SJCRH30 (cell line): ENCODE measurements around the gene OR52R1. TPM values are rescaled to one million over a fixed set of nuclear protein-coding genes. Genes with fewer than 3 reads are reported as not detected.
"Not testable (repeated sequence)": the region's sequence is repeated elsewhere in the genome, so short reads cannot be mapped to it uniquely, and the experiment has no call there.

Experiments used
- DNase-seq, 2 experiments: peaks; one replicate each; pipeline ENCODE4 v3.0.0-alpha.2; 2015 to 2020
- H3K27ac ChIP-seq: fragments of 250-450 bp; sonication (Bioruptor Pico); 2 replicates; pipeline ENCODE4 v1.5.1; 2020; ENCODE audit warnings: mild to moderate bottlenecking, moderate library complexity
- H3K27me3 ChIP-seq: fragments of 250-450 bp; sonication (Bioruptor Pico); 2 replicates; pipeline ENCODE4 v1.5.1; 2020; ENCODE audit warnings: mild to moderate bottlenecking, moderate library complexity
- H3K36me3 ChIP-seq: fragments of 250-450 bp; sonication (Bioruptor Pico); 2 replicates; pipeline ENCODE4 v1.5.1; 2020; ENCODE audit warnings: mild to moderate bottlenecking, moderate library complexity
- H3K4me1 ChIP-seq: fragments of 250-450 bp; sonication (Bioruptor Pico); 2 replicates; pipeline ENCODE4 v1.5.1; 2020; ENCODE audit warnings: mild to moderate bottlenecking, moderate library complexity
- H3K4me3 ChIP-seq: fragments of 250-450 bp; sonication (Bioruptor Pico); 2 replicates; pipeline ENCODE4 v1.5.1; 2020; ENCODE audit warnings: mild to moderate bottlenecking, moderate library complexity
- H3K9me3 ChIP-seq: fragments of 250-450 bp; sonication (Bioruptor Pico); replicated peaks from 2 replicates; pipeline ENCODE4 v1.5.1; 2020; ENCODE audit warnings: mild to moderate bottlenecking, moderate library complexity
- total RNA-seq: library from RNA; depleted of rRNA; stranded (reverse); fragments of >200 nt; shearing (Covaris generic); gene quantifications from 2 replicates; pipeline ENCODE4 v1.2.3, GENCODE V29; 2014; rRNA removed

The OR52R1 gene
- not detected in 2 replicates for total RNA-seq

DNA sequence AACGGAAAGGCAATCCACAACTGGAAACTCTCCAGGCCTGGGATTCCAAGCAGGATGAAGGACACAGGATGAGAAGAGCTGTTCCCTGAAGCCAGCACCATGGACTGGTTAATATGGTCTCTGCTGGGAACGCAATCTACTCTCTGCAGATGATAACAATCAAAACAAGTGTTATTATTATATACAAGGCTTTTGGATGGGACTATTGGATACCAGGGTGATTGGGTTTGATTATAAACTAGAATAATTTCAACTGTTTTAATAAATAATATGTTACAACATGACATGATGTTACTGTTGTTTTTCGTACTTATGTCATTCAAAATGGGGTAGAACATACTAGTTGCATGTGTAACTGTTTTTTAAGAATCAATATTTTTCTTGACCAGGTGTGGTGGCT is at the start of gene OR52R1:
Gene OR52R1, minus strand, starts transcription at position 101 of the 400 bp plus-strand sequence. Its CDS starts 0 bp downstream, at position 101.
- Histone ChIP-seq H3K27ac (no peak within 1 kb of the TSS), H3K9me3 (no peaks in the 10 kb centered on the region), H3K4me3 (no peak within 1 kb of the TSS), H3K36me3 (no peaks in the 10 kb centered on the region), H3K4me1 (no peaks in the 10 kb centered on the region), H3K27me3 (no peaks in the 10 kb centered on the region)
- no peak for DNase-seq

DNA sequence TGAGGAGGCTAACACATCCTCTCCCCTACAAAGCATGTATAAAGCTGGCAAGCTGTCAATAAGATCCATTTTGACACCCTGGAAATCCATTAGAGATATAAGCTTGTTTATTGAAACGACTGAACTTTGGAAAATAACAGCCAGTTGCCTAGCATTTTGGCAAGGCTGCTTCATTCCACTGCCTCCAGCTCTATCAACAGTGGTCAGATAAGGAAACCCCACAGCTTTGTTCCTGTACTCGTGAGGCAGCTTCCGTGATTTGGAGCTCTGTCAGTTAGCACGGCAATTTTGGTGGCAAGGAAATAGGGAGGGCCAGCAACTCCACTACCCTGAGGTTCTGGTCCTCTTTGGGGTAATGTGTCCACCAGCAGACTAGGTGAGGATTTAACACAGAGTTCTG is 46.9 kb upstream of the OR52R1 start:
- Histone ChIP-seq H3K9me3 (no peaks in the 10 kb centered on the region), H3K27me3 (no peaks in the 10 kb centered on the region), H3K4me1 (no peaks in the 10 kb centered on the region), H3K36me3 (no peaks in the 10 kb centered on the region), H3K4me3 (no peak overlapping the region), H3K27ac (no peak overlapping the region)
- DNase-seq, result no peak

DNA sequence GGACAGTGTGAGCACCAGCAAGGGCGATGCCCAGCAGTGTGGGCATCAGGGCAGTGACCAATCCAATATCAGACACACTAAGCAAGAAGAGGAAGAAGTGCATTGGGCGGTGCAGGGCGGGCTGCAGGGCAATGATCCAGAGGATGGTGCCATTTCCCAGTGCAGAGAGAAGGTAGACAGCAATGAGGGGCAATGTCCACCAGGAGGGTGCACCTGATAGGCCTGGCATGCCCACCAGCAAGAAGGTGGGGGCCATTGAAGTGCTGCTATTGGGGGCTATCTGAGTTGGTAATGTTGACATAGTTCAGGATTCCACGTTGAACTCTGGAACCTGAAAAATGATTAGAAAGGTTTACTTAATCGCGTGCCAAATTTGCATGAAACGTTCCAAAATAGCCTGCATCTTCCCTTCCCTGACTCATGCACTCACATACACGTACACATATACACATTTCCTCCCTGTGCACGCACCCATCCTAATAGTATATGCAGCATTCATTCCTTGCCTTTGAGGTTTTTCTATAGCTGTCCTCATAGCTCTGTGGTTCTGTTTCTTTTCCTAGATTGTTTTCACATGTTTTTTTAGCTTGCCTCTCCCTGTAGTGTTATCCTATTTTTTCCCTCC is 44.8 kb upstream of the OR52R1 start, which contains the start of gene OR51S1:
Gene OR51S1, minus strand, starts transcription at position 301 of the 625 bp plus-strand sequence. Its CDS starts 0 bp downstream, at position 301.
- H3K9me3 ChIP-seq, result no peaks in the 10 kb centered on the region
- H3K27ac ChIP-seq, result no peak within 1 kb of the TSS
- no peak for DNase-seq
- H3K27me3 ChIP-seq, result no peaks in the 10 kb centered on the region
- no peaks in the 10 kb centered on the region for H3K4me1 ChIP-seq
- no peak within 1 kb of the TSS for H3K4me3 ChIP-seq
- H3K36me3 ChIP-seq, result no peaks in the 10 kb centered on the region

DNA sequence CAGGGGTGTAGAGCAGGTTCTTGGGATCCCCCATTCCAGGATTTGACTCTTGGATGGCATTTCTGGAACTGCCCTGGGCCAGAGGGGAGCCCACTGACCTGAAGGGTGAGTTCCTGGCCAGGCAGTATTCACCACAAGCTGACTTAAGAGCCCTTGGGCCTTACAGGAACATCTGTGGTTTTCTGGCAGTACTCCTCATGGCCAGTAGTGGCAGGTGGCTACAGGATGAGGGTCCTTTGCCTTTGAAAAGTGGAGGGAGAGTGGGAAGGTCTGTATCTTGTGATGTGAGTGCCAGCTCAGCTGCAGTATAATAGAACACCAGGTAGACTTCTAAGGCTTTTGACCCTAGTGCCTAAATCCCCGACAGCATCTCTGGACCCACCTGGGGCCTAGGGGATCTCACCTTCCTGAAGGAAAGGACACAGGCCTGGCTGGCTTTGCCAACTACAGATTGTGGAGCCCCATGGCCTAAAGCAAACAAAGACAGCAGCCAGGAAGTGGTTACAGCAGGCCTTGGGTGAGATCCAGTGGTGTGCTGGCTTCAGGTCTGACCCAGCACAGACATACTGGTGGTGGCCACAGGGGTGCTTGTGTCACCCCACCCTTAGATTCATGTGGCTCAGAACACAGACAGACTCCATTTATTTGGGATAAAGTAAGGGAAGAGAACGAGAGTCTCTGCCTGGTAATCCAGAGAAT is 35.8 kb upstream of the OR52R1 start:
- no peak overlapping the region for H3K27ac ChIP-seq
- DNase-seq, result no peak
- H3K9me3 ChIP-seq, result no peaks in the 10 kb centered on the region
- no peaks in the 10 kb centered on the region for H3K4me1 ChIP-seq
- H3K27me3 ChIP-seq, result no peaks in the 10 kb centered on the region
- no peak overlapping the region for H3K4me3 ChIP-seq
- H3K36me3 ChIP-seq, result no peaks in the 10 kb centered on the region

DNA sequence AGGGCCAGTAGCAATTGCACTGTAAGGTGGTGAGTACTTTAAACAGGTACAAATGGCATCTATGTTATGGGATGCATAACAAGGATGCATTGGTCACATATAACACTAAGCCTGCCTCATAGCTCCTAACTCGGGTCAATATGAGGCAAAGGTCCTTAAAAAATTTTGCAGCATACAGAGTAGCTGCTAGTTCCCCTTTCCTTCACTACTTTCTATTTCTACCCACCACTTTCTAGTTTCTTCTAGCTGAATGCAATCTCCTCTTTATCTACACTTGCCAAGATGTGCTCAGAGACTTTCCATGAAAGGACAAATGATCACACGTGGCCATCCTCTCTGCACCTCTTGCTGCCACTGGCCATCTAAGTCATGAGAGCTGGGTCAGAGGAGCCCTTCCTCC is 26.7 kb upstream of the OR52R1 start:
- no peaks in the 10 kb centered on the region for H3K9me3 ChIP-seq
- H3K27me3 ChIP-seq, result no peaks in the 10 kb centered on the region
- DNase-seq, result no peak
- H3K27ac ChIP-seq, result no peak overlapping the region
- no peak overlapping the region for H3K4me3 ChIP-seq
- H3K36me3 ChIP-seq, result no peaks in the 10 kb centered on the region
- no peaks in the 10 kb centered on the region for H3K4me1 ChIP-seq

DNA sequence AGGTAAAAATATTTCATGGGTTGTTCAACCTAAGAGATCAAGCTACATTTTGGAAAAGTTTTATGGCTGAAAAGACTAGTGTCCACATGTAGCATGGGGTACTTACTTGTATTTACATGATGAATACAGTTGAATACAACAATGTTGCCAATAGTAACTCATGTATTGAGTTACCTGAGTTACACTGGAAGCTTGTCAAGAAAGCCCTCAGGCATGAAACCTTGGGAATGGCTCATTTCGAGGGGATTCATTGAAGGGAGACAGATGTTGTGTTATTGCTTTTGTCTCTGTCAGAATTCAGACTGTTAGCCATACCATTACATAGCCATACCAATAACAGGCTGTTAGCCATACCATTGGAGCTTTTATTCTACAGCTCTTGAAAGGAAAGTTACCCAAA is 26.2 kb upstream of the OR52R1 start:
- Histone ChIP-seq H3K4me3 (no peak overlapping the region), H3K9me3 (no peaks in the 10 kb centered on the region), H3K27ac (no peak overlapping the region), H3K36me3 (no peaks in the 10 kb centered on the region), H3K27me3 (no peaks in the 10 kb centered on the region), H3K4me1 (no peaks in the 10 kb centered on the region)
- no peak for DNase-seq

DNA sequence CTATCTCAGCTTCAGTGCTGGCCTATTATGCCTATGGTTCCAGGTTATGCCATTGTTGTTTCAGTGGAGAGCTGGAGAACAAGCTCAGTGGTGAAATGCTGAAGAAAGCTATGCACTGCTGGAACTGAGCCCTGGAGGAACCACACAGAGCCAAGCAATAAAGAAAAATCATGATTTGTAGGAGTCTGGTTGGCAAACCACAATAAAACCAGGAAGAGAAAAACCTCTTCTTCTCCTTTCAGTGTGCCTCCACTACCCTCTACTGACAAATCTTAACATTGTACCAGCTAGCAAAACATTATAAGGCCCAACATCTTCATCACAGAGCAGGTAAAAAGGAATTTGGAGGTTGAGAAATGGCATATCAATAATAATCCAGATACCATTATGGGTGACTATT is 22.2 kb upstream of the OR52R1 start:
- Histone ChIP-seq H3K27ac (no peak overlapping the region), H3K36me3 (no peaks in the 10 kb centered on the region), H3K9me3 (no peaks in the 10 kb centered on the region), H3K27me3 (no peaks in the 10 kb centered on the region), H3K4me3 (no peak overlapping the region), H3K4me1 (no peaks in the 10 kb centered on the region)
- DNase-seq, result peak in 1 of 2 experiments; percentile 22

DNA sequence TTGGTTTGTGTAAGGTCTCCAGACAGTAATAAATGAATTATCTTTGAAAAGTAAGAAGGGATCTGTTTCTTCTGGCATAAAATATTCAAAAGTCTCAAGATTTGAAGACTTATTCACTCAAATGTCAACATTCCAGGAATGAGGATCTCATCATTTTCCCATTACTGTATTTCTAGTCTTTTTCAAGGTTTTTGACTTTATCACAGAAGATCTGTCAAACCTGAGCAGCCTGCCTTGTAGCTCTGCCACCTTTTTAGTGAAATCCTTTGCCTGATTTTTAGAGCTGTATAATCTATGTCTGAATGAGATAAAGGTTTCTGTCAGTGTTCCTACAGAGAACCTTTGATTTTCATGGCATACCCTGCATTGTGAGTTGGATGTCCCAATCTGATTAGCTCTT is 21.0 kb upstream of the OR52R1 start:
- no peaks in the 10 kb centered on the region for H3K9me3 ChIP-seq

DNA sequence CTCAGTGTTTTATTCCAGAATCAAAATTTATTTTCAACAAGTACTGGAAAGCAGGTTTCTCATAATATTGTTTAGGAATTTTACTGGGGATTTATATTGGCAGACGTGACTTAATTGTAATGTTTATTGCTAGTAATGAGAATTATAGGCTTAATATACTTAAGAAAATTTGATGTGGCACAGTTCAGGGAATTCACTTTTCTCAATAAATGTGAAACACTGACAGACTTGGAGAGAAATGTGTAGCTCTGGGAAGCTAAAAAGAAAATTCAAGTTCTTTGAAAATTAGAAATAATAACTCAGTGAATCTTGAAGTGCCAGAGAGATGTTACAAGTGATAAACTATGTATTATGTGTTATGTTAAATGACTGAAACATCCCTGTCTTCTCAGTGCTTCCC is 16.8 kb upstream of the OR52R1 start, which contains the start of gene OR51F2:
Gene OR51F2, plus strand, starts transcription at position 301 of the 400 bp plus-strand sequence. CDS start 101 bp downstream, outside the sequence.
- Histone ChIP-seq H3K27ac (no peak within 1 kb of the TSS), H3K36me3 (no peaks in the 10 kb centered on the region), H3K4me3 (no peak within 1 kb of the TSS), H3K9me3 (no peaks in the 10 kb centered on the region), H3K27me3 (no peaks in the 10 kb centered on the region), H3K4me1 (no peaks in the 10 kb centered on the region)
- no peak for DNase-seq

More for the DNA sequence above, 21.0 kb upstream of the OR52R1 start:
- Histone ChIP-seq H3K4me3 (no peak overlapping the region), H3K27ac (no peak overlapping the region), H3K27me3 (no peaks in the 10 kb centered on the region), H3K36me3 (no peaks in the 10 kb centered on the region), H3K4me1 (no peaks in the 10 kb centered on the region)
- no peak for DNase-seq

DNA sequence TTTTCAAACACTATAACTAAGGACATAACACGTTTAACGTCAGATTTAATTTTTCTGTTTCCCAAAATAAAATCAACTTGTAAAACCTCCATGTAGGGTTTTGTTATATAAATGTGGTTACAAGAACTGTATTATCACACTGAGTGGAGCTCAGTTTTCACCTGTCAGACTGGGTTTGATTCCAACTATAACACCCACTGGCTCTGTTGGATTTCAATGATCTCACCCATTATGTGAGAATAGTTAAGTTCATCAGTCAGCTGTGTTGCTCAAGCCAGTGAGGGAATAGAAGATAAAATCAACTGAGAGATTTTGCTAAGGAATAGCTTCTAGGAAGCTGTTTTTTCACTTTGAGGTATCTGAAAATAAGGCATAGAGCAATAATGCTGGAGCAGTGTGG is 5.1 kb upstream of the OR52R1 start:
- DNase-seq, result no peak
- no peak overlapping the region for H3K27ac ChIP-seq
- H3K36me3 ChIP-seq, result no peaks in the 10 kb centered on the region
- H3K9me3 ChIP-seq, result no peaks in the 10 kb centered on the region
- no peak overlapping the region for H3K4me3 ChIP-seq
- no peaks in the 10 kb centered on the region for H3K4me1 ChIP-seq
- no peaks in the 10 kb centered on the region for H3K27me3 ChIP-seq

DNA sequence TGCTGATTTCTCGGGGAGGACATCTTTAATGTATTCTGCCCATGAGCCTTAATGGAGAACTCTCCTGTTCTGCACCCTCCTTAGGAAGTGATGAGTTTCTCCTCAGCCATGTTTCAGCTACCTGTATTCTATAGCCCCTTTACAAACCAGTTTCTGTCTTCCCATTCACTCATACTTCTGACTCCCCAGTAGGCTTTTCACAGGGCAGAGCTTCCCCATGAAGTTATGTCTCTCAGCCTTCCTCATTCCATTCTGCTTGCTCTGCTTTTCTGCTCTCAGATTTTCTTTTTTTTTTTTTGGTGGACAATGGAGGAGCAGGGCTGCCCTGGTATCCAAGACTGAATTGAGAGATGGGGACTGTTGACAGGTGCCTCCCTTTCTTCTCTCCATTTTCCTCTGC is 4.3 kb upstream of the OR52R1 start:
- Histone ChIP-seq H3K4me3 (no peak overlapping the region), H3K27me3 (no peaks in the 10 kb centered on the region), H3K36me3 (no peaks in the 10 kb centered on the region), H3K4me1 (no peaks in the 10 kb centered on the region), H3K27ac (no peak overlapping the region), H3K9me3 (no peaks in the 10 kb centered on the region)
- DNase-seq, result no peak

DNA sequence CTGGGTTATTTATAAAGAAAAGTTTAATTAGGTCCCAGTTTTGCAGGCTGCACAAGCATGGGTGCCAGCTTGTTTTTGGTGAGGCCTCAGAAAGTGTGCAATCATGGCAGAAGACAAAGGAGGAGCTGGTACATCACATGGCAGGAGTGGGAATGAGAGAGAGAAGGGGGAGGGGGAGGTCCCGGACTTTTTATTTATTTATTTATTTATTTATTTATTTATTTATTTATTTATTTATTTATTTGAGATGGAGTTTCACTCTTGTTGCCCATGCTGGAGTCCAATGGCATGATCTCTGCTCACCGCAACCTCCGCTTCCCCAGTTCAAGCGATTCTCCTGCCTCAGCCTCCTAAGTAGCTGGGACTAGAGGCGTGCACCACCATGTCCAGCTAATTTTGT is 2.9 kb downstream of the OR52R1 start:
- not testable (repeated sequence) for H3K4me1 ChIP-seq, H3K27me3 ChIP-seq, H3K4me3 ChIP-seq, H3K27ac ChIP-seq, DNase-seq, H3K9me3 ChIP-seq, H3K36me3 ChIP-seq

DNA sequence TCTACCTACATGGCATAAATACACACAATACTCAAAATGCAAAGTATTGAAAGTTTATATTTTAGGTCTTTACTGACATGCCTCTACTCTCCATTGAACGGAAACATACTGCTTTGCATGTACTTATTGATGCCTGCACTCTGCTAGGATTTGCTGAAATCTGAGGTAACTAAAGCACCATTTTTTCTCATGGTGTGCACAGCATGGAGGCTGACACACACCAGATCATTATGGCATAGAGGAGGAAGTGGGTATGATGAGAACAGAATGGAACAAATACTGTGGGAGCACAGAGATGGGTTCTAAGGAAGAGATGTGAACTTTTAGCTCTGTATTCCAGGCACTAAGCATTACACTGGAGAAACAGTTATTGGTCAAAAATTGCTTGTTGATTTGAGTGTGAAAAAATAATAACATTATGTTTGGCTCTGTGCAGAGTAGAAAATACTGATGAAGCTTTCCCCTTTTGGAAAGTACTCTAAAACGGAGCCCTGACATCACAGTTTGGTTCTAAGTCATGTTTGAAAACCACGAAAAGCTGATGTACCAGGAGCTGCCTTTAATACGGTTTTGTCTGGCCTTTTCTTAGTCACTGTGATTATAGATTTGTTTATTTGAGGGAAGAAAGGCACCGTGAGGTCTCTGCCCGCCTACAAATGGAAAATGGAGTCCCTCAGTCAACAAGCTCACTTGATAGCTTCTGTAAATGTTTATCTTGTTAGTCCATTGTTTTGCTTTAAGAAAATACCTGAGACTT is 5.6 kb downstream of the OR52R1 start:
- H3K36me3 ChIP-seq, result no peaks in the 10 kb centered on the region
- no peak for DNase-seq

DNA sequence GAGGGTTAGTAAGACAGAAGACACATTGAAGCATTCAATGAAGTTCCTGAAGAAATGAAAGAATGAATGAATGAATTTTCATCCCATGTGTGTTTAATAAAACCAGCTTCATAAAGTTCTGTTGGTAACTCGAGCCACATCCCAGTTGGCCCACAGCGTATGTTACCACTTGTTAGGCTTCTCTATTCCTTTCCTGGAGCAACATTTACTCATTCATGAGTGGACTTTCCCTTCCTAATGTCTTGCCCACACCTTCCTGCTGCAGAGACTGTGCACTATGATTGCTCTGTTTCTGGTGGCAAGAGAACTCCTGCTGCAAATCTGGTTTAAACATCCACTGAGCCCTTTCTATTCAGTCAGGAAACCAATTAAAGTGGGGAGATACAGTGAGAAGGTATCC is 7.0 kb downstream of the OR52R1 start:
- Histone ChIP-seq H3K4me3 (no peak overlapping the region), H3K27me3 (no peaks in the 10 kb centered on the region), H3K27ac (no peak overlapping the region), H3K4me1 (no peaks in the 10 kb centered on the region), H3K36me3 (no peaks in the 10 kb centered on the region), H3K9me3 (no peaks in the 10 kb centered on the region)
- DNase-seq, result no peak

More for the DNA sequence above, 5.6 kb downstream of the OR52R1 start:
- no peak overlapping the region for H3K4me3 ChIP-seq
- no peak overlapping the region for H3K27ac ChIP-seq
- no peaks in the 10 kb centered on the region for H3K27me3 ChIP-seq
- no peaks in the 10 kb centered on the region for H3K4me1 ChIP-seq
- H3K9me3 ChIP-seq, result no peaks in the 10 kb centered on the region

DNA sequence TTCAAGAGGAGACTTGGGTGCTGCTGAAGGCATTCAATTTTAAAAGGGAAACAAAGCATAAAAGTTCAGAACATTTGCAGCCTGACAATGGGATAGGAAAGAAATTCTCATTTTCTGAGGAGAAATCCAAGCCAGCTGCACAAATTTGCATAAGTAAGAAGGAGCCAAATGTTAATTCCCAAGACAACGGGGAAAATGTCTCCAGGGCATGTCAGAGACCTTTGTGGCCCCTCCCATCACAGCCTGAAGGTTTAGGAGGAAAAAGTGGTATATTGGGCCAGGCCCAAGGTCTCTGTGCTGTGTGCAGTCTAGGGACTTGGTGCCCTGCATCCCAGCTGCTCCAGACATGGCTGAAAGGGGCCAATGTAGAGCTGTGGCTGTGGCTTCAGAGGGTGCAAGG is 21.7 kb downstream of the OR52R1 start:
- H3K27me3 ChIP-seq, result no peaks in the 10 kb centered on the region
- no peaks in the 10 kb centered on the region for H3K9me3 ChIP-seq
- no peak overlapping the region for H3K27ac ChIP-seq
- H3K4me1 ChIP-seq, result no peaks in the 10 kb centered on the region
- no peak overlapping the region for H3K4me3 ChIP-seq
- DNase-seq, result no peak
- H3K36me3 ChIP-seq, result no peaks in the 10 kb centered on the region
